ENCODE results near the gene EP400.

The EP400 gene

GRCh38 chr12:132129007-132129406 is 179.3 kb downstream of the EP400 start:
- DNase-seq, result no peak

GRCh38 chr12:132130690-132131089 is 180.9 kb downstream of the EP400 start:
- DNase-seq, result no peak

Measured in stimulated activated CD4-positive, alpha-beta T cell treated with anti-CD3 and anti-CD28 coated beads, Interleukin-15, amount 100 ng/mL, for 24 hours (primary cell).